ENCODE measurements around the gene MEFV. TPM values are rescaled to one million over a fixed set of nuclear protein-coding genes. Genes with fewer than 3 reads are reported as not detected.

The MEFV gene
- total and polyA plus RNA-seq, 2 of the 4 experiments (the other 2 are of a cell fraction), result not detected

DNA sequence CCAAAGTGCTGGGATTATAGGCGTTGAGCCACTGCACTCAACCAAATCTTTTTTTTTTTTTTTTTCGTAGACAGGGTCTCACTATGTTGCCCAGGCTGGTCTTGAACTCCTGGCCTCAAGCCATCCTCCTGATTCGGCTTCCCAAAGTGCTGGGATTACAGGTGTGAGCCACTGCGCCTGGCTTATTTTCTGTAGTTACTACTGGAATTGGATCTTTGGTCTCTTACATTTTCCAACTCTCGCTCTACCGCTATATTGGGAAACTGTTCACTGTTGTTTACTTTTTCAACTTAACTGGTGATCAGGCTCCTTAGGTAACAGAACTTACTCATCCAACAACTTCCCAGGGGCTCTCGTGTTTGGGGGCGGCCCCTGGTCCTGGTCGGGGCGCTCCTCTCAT lies 35.6 kb downstream of the MEFV start:
- ATAC-seq (ENCODE audit: low read depth) (no peak), DNase-seq (no peak)
- no peak overlapping the region for H2AFZ ChIP-seq (replicated peaks; ENCODE audit: low read length, poor library complexity)
- H3K9ac ChIP-seq (ENCODE audit: low read depth, low read length), result no peak overlapping the region
- H2BK20ac ChIP-seq (ENCODE audit: low read depth, low read length), result no peak overlapping the region
- no peaks in the 10 kb centered on the region for H3K9me1 ChIP-seq (ENCODE audit: insufficient read depth, low read length)
- H3K14ac ChIP-seq (replicated peaks; ENCODE audit: low read depth, low read length), result no peak overlapping the region
- H4K5ac ChIP-seq (ENCODE audit: low read depth, low read length), result no peak overlapping the region
- H4K8ac ChIP-seq (ENCODE audit: low read depth in 2 of 2, low read length in 2 of 2), result no peak overlapping the region
- no peak overlapping the region for H2BK120ac ChIP-seq (ENCODE audit: low read depth, low read length)
- no peak overlapping the region for H3K4me3 ChIP-seq (ENCODE audit: insufficient read depth, low read depth, low read length)
- dilution Hi-C loops (cut with HindIII; ENCODE audit: low sequenced_read_pairs, unreplicated experiment) (no loop called here), in situ Hi-C loops (cut with MboI; ENCODE audit: low sequenced_read_pairs) (no loop called here), intact Hi-C loops (cut with micrococcal nuclease) (no loop called here)
- no peak overlapping the region for H2AK5ac ChIP-seq (ENCODE audit: low read depth, low read length)
- H3K27ac ChIP-seq (ENCODE audit: insufficient read depth, low read length), result no peak overlapping the region
- no peak overlapping the region for H3K4ac ChIP-seq (ENCODE audit: low read depth, low read length)
- no peak overlapping the region for H3K23ac ChIP-seq (ENCODE audit: low read depth, low read length)
- WGBS, 2 experiments (ENCODE audit: extremely low coverage in 2 of 2, insufficient read length in 1 of 2), result 80% methylated on average over 1 of the region's 10 CpGs; no CpG with 5 or more reads in 1 of the 2 experiments
- no peaks in the 10 kb centered on the region for H3K27me3 ChIP-seq (ENCODE audit: control insufficient read depth, insufficient read depth, low read length)
- no peak overlapping the region for H3K4me2 ChIP-seq (ENCODE audit: low read depth, low read length)
- TF ChIP-seq MXI1 (IDR thresholded peaks at IDR 0.05; ENCODE audit: borderline replicate concordance, low read depth, low read length), result no peak
- no peak for TF ChIP-seq BHLHE40 (IDR thresholded peaks at IDR 0.05; ENCODE audit: low read depth, low read length)
- no peak for TF ChIP-seq CHD1 (IDR thresholded peaks at IDR 0.05; ENCODE audit: low read depth, low read length)
- TF ChIP-seq NFE2L2 (IDR thresholded peaks at IDR 0.05; ENCODE audit: low read depth, low read length), result no peak
- no peak overlapping the region for H2BK5ac ChIP-seq (ENCODE audit: low read depth, low read length, poor library complexity, severe bottlenecking)
- no peaks in the 10 kb centered on the region; a peak in 1 of 4 replicates for H3K79me1 ChIP-seq (ENCODE audit: low read depth in 1 of 2, low read length in 2 of 2)
- H3K4me1 ChIP-seq (ENCODE audit: control insufficient read depth, insufficient read depth, low read length), result no peaks in the 10 kb centered on the region
- no peak overlapping the region for H4K91ac ChIP-seq (ENCODE audit: insufficient read depth, low read depth, low read length)
- no peak overlapping the region for H2BK15ac ChIP-seq (ENCODE audit: low read depth, low read length)
- no TSS peak for BruUV-seq (replicated peaks)
- H4K20me1 ChIP-seq (ENCODE audit: insufficient read depth, low read length), result no peaks in the 10 kb centered on the region
- peaks cover 29% of the 10 kb centered on the region for H3K36me3 ChIP-seq (ENCODE audit: control insufficient read depth, insufficient read depth, low read length)
- no peak overlapping the region for H3K18ac ChIP-seq (ENCODE audit: low read depth, low read length)
- H2AK9ac ChIP-seq (replicated peaks; ENCODE audit: low read depth, low read length, poor library complexity), result no peak overlapping the region
- H3K56ac ChIP-seq (ENCODE audit: extremely low read depth, insufficient read depth, low read length), result no peak overlapping the region
- H3K9me3 ChIP-seq (ENCODE audit: control insufficient read depth, insufficient read depth, low read length), result peaks cover 46% of the 10 kb centered on the region
- ChIA-PET POLR2A (ENCODE audit: unreplicated experiment) (no interaction called here), CTCF (no interaction called here)

All from IMR-90 (cell line).